GM18505 (cell line): ENCODE results near the gene RNF167.

Experiments used
- ATAC-seq: cut with Tn5 transposase; IDR thresholded peaks from one replicate; pipeline ENCODE4 v1.9.1; 2021; ENCODE audit not compliant: unreplicated experiment
- POLR2A ChIP-seq: IDR thresholded peaks from 4 replicates; pipeline ENCODE4 v1.6.1; 2011; ENCODE audit warnings: borderline replicate concordance; ENCODE audit not compliant: insufficient read depth, insufficient read length; ENCODE audit errors: extremely low read depth

Gene RNF167

GRCh38 chr17:4939796-4940554, at the start of gene RNF167, which contains the start of gene SLC25A11:
TSS of gene RNF167 (plus strand) at chr17:4940268. CDS start at chr17:4940910, 642 bp downstream.
TSS of gene SLC25A11 (minus strand) at chr17:4940046. CDS start at chr17:4939910, 136 bp downstream.
- peak; percentile 90 for TF ChIP-seq POLR2A
- ATAC-seq = peak; percentile 64

DNA sequence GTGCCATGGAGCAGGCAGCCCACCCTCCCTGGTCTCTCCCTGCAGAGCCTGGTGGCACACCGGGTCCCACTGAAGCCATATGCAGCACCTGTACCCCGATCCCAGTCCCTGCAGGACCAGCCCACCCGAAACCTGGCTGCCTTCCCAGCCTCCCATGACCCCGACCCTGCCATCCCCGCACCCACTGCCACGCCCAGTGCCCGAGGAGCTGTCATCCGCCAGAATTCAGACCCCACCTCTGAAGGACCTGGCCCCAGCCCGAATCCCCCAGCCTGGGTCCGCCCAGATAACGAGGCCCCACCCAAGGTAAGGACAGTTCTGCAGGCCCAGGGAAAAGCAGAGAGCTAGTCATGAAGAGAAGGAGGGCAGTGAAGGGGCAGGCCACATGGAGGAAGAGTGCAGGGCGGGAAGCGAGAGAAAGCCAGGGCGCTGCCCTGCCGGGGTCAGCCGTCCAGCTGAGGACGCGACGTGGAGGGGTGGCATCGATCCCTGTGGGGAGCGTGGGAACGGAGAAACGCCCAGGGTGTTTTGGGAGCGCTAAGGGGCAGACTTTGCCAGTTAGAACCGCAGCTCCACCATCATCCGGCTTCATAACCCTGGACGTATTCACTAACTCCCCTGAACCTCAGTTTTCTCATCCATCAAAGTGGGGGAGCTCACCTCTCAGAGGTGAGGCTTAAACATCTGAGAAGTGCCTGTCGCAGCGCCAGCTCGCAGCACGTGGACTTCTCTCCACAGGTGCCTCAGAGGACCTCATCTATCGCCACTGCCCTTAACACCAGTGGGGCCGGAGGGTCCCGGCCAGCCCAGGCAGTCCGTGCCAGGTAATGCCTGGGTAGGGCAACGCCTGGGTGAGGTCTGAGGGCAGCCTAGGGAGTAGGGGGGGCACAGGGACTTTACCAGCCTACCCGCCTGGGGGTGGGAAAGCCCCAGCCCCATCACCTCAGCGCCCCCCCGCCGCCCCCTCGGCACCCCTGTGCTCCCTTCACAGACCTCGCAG, 48.4 kb upstream of the RNF167 start:
- no peak for TF ChIP-seq POLR2A
- no peak for ATAC-seq

- no peak for ATAC-seq
- no peak for TF ChIP-seq POLR2A
These were observed 47.4 kb upstream of the RNF167 start for GRCh38 chr17:4892499-4893221.

DNA sequence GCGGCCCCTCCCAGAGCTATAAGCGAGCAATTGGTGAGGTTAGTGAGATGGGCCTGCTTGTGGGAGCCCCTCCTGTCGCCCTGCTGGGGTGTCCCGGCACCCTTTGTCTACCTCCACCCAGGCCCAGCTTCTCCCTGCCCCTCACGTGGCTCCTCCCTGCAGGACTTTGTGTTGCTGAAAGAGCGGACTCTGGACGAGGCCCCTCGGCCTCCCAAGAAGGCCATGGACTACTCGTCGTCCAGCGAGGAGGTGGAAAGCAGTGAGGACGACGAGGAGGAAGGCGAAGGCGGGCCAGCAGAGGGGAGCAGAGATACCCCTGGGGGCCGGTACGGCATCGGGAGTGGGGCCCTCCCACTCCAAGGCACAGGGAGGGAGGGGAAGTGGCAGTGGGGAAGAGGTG, 46.8 kb upstream of the RNF167 start:
- no peak for ATAC-seq
- TF ChIP-seq POLR2A = no peak

DNA sequence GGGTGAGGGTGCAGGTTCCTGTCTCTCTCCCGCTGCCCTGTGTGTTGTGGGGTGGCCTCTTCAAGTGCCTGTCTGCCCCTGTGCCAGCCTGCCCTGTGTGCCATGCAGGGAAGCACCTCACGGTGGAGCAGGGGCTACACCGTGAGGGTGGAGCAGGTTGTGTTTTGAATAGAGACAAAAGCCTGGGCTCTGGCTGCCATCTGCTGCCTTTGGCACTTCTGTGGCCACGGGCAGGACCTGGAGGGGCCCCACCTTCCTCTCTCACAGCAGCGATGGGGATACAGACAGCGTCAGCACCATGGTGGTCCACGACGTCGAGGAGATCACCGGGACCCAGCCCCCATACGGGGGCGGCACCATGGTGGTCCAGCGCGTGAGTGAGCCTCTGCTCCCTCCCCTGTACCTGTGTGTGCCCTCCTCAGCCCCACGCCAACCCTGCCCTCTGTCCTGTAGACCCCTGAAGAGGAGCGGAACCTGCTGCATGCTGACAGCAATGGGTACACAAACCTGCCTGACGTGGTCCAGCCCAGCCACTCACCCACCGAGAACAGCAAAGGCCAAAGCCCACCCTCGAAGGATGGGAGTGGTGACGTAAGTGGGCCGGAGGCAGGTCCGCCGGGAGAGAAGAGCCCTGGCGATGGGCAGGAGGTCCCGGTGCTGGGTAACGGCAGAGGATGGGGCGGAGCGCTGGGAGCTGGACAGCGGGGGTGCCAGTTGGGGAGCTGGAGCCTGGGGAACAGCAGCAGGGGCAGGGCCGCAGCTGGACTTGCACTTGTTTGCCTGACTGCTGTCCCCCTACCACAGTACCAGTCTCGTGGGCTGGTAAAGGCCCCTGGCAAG, 46.1 kb upstream of the RNF167 start:
- TF ChIP-seq POLR2A = no peak
- no peak for ATAC-seq

- TF ChIP-seq POLR2A = no peak
- no peak for ATAC-seq
These were observed 44.9 kb upstream of the RNF167 start for GRCh38 chr17:4895121-4895520.

GRCh38 chr17:4895657-4896331, 44.3 kb upstream of the RNF167 start:
- ATAC-seq = no peak
- no peak for TF ChIP-seq POLR2A

GRCh38 chr17:4896332-4897197, 43.5 kb upstream of the RNF167 start:
- no peak for ATAC-seq
- no peak for TF ChIP-seq POLR2A

- no peak for ATAC-seq
- TF ChIP-seq POLR2A = no peak
These were observed 42.8 kb upstream of the RNF167 start for GRCh38 chr17:4897198-4897687.

GRCh38 chr17:4897785-4898184, 42.3 kb upstream of the RNF167 start:
- no peak for TF ChIP-seq POLR2A
- no peak for ATAC-seq

DNA sequence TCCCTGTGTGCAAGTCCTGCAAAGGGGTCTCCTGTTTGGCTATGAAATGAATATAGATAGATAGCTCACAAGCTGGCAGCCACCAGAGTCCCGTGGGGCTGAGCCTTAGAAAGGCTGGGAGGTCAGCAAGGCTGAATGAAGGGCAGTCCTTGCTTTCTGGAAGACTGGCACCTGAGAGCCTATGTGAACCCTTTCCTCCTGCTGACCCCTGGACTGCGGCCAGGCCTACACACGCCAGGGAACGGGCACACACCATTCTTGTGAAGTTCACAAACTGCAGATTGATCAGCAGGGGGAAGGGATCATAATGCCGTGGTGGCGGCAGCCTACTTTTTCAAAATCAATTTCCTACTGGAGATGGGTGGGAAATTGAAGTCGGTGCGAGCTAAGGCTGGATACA, 41.7 kb upstream of the RNF167 start:
- no peak for TF ChIP-seq POLR2A
- ATAC-seq = no peak

DNA sequence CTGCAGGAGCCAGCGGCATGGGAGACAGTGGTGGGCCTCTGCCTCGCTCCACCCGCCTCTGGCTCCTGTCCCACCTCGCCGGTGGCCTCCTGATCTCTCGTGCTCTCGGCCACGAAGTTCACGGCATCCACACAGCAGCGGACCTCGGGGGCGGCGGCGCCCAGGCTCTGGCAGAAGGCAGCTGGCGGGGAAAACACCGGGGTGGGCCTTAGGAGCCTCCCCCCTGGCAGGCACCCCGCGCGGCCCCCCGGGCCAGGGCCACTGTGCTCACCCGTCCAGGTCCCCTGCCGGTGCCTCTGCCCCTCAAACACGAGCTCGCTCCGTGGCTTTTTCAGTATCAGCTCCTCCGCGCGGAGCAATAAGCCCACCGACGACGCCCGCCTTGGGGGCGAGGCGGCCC, 41.1 kb upstream of the RNF167 start:
- TF ChIP-seq POLR2A = no peak
- peak; percentile 6 for ATAC-seq
